IMR-90 (cell line): Measurements from ENCODE around the gene SGMS1. TPM values are rescaled to one million over a fixed set of nuclear protein-coding genes. Genes with fewer than 3 reads are reported as not detected.

Source experiments
- ATAC-seq: fragments of 200-7000 bp; cut with Tn5 transposase; 2 replicates; pipeline ENCODE4 v1.9.1; 2020; ENCODE audit warnings: low read depth, mild to moderate bottlenecking, moderate library complexity
- BruUV-seq: library from RNA; stranded (reverse); fragments of 400-500 nt; replicated peaks from 2 replicates; lab custom pipeline; 2021; lab: Mats Ljungman, UMichigan
- CTCF ChIA-PET: fragments of 300-600 bp; formaldehyde crosslinking; extraction: SDS; loops from one replicate; lab custom pipeline; 2021; ENCODE audit warnings: antibody characterized with exemption; lab: Yijun Ruan, JAX
- POLR2A ChIA-PET: fragments of 300-600 bp; sonication (Branson Sonifier 250); formaldehyde crosslinking; loops from one replicate; lab custom pipeline; 2022; ENCODE audit warnings: antibody characterized with exemption; ENCODE audit not compliant: unreplicated experiment; lab: Charles Lee
- DNase-seq: peaks from one replicate; pipeline ENCODE4 v3.0.0; 2013
- H2AFZ ChIP-seq: replicated peaks from 2 replicates; pipeline ENCODE3; 2013; ENCODE audit warnings: low read length, mild to moderate bottlenecking; ENCODE audit not compliant: poor library complexity
- H2AK5ac ChIP-seq: 2 replicates; pipeline ENCODE4 v1.6.1; 2013; ENCODE audit warnings: low read depth, low read length, inconsistent platforms
- H2AK9ac ChIP-seq: replicated peaks from 2 replicates; pipeline ENCODE3; 2013; ENCODE audit warnings: mild to moderate bottlenecking, low read depth, low read length, moderate library complexity; ENCODE audit not compliant: poor library complexity
- H2BK120ac ChIP-seq: 2 replicates; pipeline ENCODE4 v1.6.1; 2013; ENCODE audit warnings: low read depth, low read length, inconsistent platforms
- H2BK15ac ChIP-seq: 3 replicates; pipeline ENCODE4 v1.6.1; 2013; ENCODE audit warnings: low read depth, low read length, inconsistent platforms
- H2BK20ac ChIP-seq: 2 replicates; pipeline ENCODE4 v1.6.1; 2013; ENCODE audit warnings: low read depth, mild to moderate bottlenecking, inconsistent platforms, low read length, moderate library complexity
- H2BK5ac ChIP-seq: 2 replicates; pipeline ENCODE4 v1.6.1; 2013; ENCODE audit warnings: mild to moderate bottlenecking, low read depth, low read length, inconsistent platforms; ENCODE audit not compliant: poor library complexity, severe bottlenecking
- H3K14ac ChIP-seq: replicated peaks from 2 replicates; pipeline ENCODE4 v1.6.1; 2013; ENCODE audit warnings: low read depth, low read length, inconsistent platforms
- H3K18ac ChIP-seq: 2 replicates; pipeline ENCODE4 v1.6.1; 2013; ENCODE audit warnings: low read depth, low read length, control low read depth
- H3K23ac ChIP-seq: 2 replicates; pipeline ENCODE4 v1.6.1; 2013; ENCODE audit warnings: low read depth, low read length, inconsistent platforms
- H3K27ac ChIP-seq: 2 replicates; pipeline ENCODE4 v1.5.1; 2013; ENCODE audit warnings: mild to moderate bottlenecking, control low read depth, low read length; ENCODE audit not compliant: insufficient read depth
- H3K27me3 ChIP-seq: 2 replicates; pipeline ENCODE4 v1.6.1; 2013; ENCODE audit warnings: low read length; ENCODE audit not compliant: control insufficient read depth, insufficient read depth
- H3K36me3 ChIP-seq: 2 replicates; pipeline ENCODE4 v1.6.1; 2013; ENCODE audit warnings: low read length, mixed read lengths; ENCODE audit not compliant: control insufficient read depth, insufficient read depth
- H3K4ac ChIP-seq: 2 replicates; pipeline ENCODE4 v1.6.1; 2013; ENCODE audit warnings: low read depth, low read length, inconsistent platforms
- H3K4me1 ChIP-seq: 2 replicates; pipeline ENCODE4 v1.6.1; 2013; ENCODE audit warnings: low read length, mixed read lengths; ENCODE audit not compliant: control insufficient read depth, insufficient read depth
- H3K4me2 ChIP-seq: 2 replicates; pipeline ENCODE4 v1.6.1; 2013; ENCODE audit warnings: low read depth, mild to moderate bottlenecking, control low read depth, low read length, moderate library complexity
- H3K4me3 ChIP-seq: 2 replicates; pipeline ENCODE4 v1.5.1; 2013; ENCODE audit warnings: low read depth, mild to moderate bottlenecking, control low read depth, low read length, moderate library complexity; ENCODE audit not compliant: insufficient read depth
- H3K56ac ChIP-seq: 2 replicates; pipeline ENCODE4 v1.6.1; 2013; ENCODE audit warnings: low read length, inconsistent platforms; ENCODE audit not compliant: insufficient read depth; ENCODE audit errors: extremely low read depth
- H3K79me1 ChIP-seq, 2 experiments: 2 replicates each; pipeline ENCODE4 v1.6.1; 2013; ENCODE audit warnings: low read length in 2 of 2, inconsistent platforms in 1 of 2, low read depth in 1 of 2
- H3K9ac ChIP-seq: 2 replicates; pipeline ENCODE4 v1.6.1; 2013; ENCODE audit warnings: low read depth, low read length, control low read depth
- H3K9me1 ChIP-seq: 2 replicates; pipeline ENCODE4 v1.6.1; 2013; ENCODE audit warnings: low read length, inconsistent platforms; ENCODE audit not compliant: insufficient read depth
- H3K9me3 ChIP-seq: 2 replicates; pipeline ENCODE4 v1.6.1; 2013; ENCODE audit warnings: low read length; ENCODE audit not compliant: control insufficient read depth, insufficient read depth
- H4K20me1 ChIP-seq: 2 replicates; pipeline ENCODE4 v1.6.1; 2013; ENCODE audit warnings: low read length, inconsistent platforms; ENCODE audit not compliant: insufficient read depth
- H4K5ac ChIP-seq: 2 replicates; pipeline ENCODE4 v1.6.1; 2013; ENCODE audit warnings: mild to moderate bottlenecking, low read depth, low read length, control low read depth
- H4K8ac ChIP-seq, 2 experiments: 2 replicates each; pipeline ENCODE4 v1.6.1; 2013; ENCODE audit warnings: low read depth in 2 of 2, low read length in 2 of 2, control low read depth in 1 of 2, inconsistent platforms in 1 of 2
- H4K91ac ChIP-seq: 2 replicates; pipeline ENCODE4 v1.6.1; 2013; ENCODE audit warnings: low read depth, low read length, inconsistent platforms; ENCODE audit not compliant: insufficient read depth
- BHLHE40 ChIP-seq: fragments of 150-350 bp; IDR thresholded peaks from 2 replicates; pipeline ENCODE4 v1.6.1; 2016; ENCODE audit warnings: mild to moderate bottlenecking, low read depth, low read length
- CEBPB ChIP-seq: IDR thresholded peaks from 2 replicates; pipeline ENCODE4 v1.6.1; 2012; ENCODE audit warnings: low read depth, low read length, improper control_type of control experiment
- CHD1 ChIP-seq: IDR thresholded peaks from 2 replicates; pipeline ENCODE4 v1.6.1; 2012; ENCODE audit warnings: low read depth, low read length, improper control_type of control experiment
- FOS ChIP-seq: fragments of 150-350 bp; IDR thresholded peaks from 2 replicates; pipeline ENCODE4 v1.6.1; 2016; ENCODE audit warnings: low read depth, low read length
- MAFK ChIP-seq: IDR thresholded peaks from 2 replicates; pipeline ENCODE4 v1.6.1; 2012; ENCODE audit warnings: low read depth, low read length, improper control_type of control experiment
- MXI1 ChIP-seq: IDR thresholded peaks from 2 replicates; pipeline ENCODE4 v1.6.1; 2012; ENCODE audit warnings: low read depth, mild to moderate bottlenecking, low read length, moderate library complexity, borderline replicate concordance
- NFE2L2 ChIP-seq: fragments of 150-350 bp; IDR thresholded peaks from 2 replicates; pipeline ENCODE4 v1.6.1; 2016; ENCODE audit warnings: low read depth, mild to moderate bottlenecking, low read length
- POLR2A ChIP-seq: IDR thresholded peaks from 2 replicates; pipeline ENCODE4 v1.6.1; 2012; ENCODE audit warnings: mild to moderate bottlenecking, low read depth, low read length
- RAD21 ChIP-seq: IDR thresholded peaks from 2 replicates; pipeline ENCODE4 v1.6.1; 2012; ENCODE audit warnings: low read length, improper control_type of control experiment
- RCOR1 ChIP-seq: IDR thresholded peaks from 2 replicates; pipeline ENCODE4 v1.6.1; 2012; ENCODE audit warnings: mild to moderate bottlenecking, low read length, improper control_type of control experiment; ENCODE audit not compliant: insufficient replicate concordance
- RFX5 ChIP-seq: IDR thresholded peaks from 2 replicates; pipeline ENCODE4 v1.8.0; 2012; ENCODE audit warnings: low read depth, mild to moderate bottlenecking, low read length, moderate library complexity
- SMC3 ChIP-seq: fragments of 150-350 bp; IDR thresholded peaks from 2 replicates; pipeline ENCODE4 v1.6.1; 2016; ENCODE audit warnings: low read depth, mild to moderate bottlenecking, antibody characterized with exemption, low read length, moderate library complexity
- USF2 ChIP-seq: fragments of 150-350 bp; IDR thresholded peaks from 2 replicates; pipeline ENCODE4 v1.6.1; 2017; ENCODE audit warnings: mild to moderate bottlenecking, antibody characterized with exemption, low read length, low read depth
- WGBS, 2 experiments: methylation state at CpG; one replicate each; pipeline versions ENCODE4 v1.1.5 to v1.1.7; 2013; ENCODE audit warnings: missing lambda C conversion rate in 2 of 2; ENCODE audit not compliant: insufficient read length in 1 of 2; ENCODE audit errors: extremely low coverage in 2 of 2; 5-methylcytosine and 5-hydroxymethylcytosine counted together
- dilution Hi-C: fragments of 300-500 bp; cut with HindIII; formaldehyde crosslinking; loops from one replicate; pipeline ENCODE4 v1.14.3; 2018; ENCODE audit warnings: low sequenced_read_pairs; ENCODE audit not compliant: unreplicated experiment
- in situ Hi-C: fragments of 300-500 bp; cut with MboI; formaldehyde crosslinking; loops from 3 replicates; pipeline ENCODE4 v1.14.3; 2019; ENCODE audit warnings: low sequenced_read_pairs, inconsistent platforms, mixed read lengths
- intact Hi-C: fragments of 100-400 bp; cut with micrococcal nuclease; formaldehyde crosslinking; loops from 2 replicates; pipeline ENCODE4 v1.10.0; 2022
- polyA plus RNA-seq, 3 experiments: library from polyadenylated mRNA; depleted of rRNA; stranded (reverse); fragments of >200 nt; gene quantifications; 2 replicates each; pipeline ENCODE4 v1.2.3, GENCODE V29; 2012; ENCODE audit warnings: low replicate concordance in 1 of 3
- total RNA-seq: library from RNA; depleted of rRNA; stranded (reverse); fragments of >200 nt; gene quantifications from 2 replicates; pipeline ENCODE4 v1.2.3, GENCODE V29; 2012
- TF ChIP-seq, protein P1 (sequence below): conservative IDR thresholded peaks from 2 replicates; pipeline ENCODE4 v1.5.1; 2012; ENCODE audit warnings: mild to moderate bottlenecking, low read depth, low read length, improper control_type of control experiment
- TF ChIP-seq, protein P2 (sequence below): fragments of 150-350 bp; IDR thresholded peaks from 2 replicates; pipeline ENCODE4 v1.6.1; 2016; ENCODE audit warnings: low read depth, mild to moderate bottlenecking, low read length, moderate library complexity, borderline replicate concordance

Gene SGMS1
- total and polyA plus RNA-seq, 2 of the 4 experiments (the other 2 are of a cell fraction), result 9.8 to 30.8 TPM

DNA sequence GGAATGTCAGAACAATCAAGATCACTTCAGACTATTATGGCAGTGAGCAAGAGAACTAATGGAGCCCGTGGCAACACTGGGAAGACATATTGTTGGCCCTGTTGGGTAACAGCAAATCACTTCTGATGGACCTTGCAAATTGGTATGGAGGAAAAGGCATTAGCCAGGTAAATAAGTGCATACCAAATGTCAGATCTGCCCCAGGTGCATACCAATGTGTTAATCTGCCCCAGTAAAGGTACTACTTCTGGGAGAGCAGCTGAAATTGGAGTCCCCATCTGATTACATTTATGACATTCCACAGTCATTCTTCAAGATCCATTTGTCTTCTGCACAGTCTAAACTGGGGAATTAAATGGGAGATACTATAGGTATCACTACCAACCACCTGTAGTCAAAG is 3.7 kb upstream of the SGMS1 start:
- no peaks in the 10 kb centered on the region for H3K9me3 ChIP-seq
- no peak overlapping the region for H3K18ac ChIP-seq
- no peaks in the 10 kb centered on the region for H3K36me3 ChIP-seq
- no peak overlapping the region for H2BK5ac ChIP-seq
- peaks cover 0 to 12% of the 10 kb centered on the region in 2 experiments; a peak in 2 of 4 replicates for H3K79me1 ChIP-seq
- intact Hi-C loops (loop anchor here (10.0 kb wide), 1 partner anchor 403 kb away; no protein-coding TSS in a partner anchor), dilution Hi-C loops (no loop called here), in situ Hi-C loops (no loop called here)
- no peak overlapping the region for H2BK120ac ChIP-seq
- no peak for ATAC-seq
- H2AK9ac ChIP-seq, result no peak overlapping the region
- H2AFZ ChIP-seq, result no peak overlapping the region
- H3K4me2 ChIP-seq, result no peak overlapping the region
- H3K23ac ChIP-seq, result no peak overlapping the region
- no peak overlapping the region for H2BK20ac ChIP-seq
- no peak overlapping the region for H3K56ac ChIP-seq
- H2BK15ac ChIP-seq, result no peak overlapping the region
- no peaks in the 10 kb centered on the region for H4K20me1 ChIP-seq
- H3K4me3 ChIP-seq, result no peak overlapping the region
- ChIA-PET POLR2A (no interaction called here), CTCF (no interaction called here)
- H4K5ac ChIP-seq, result no peak overlapping the region
- DNase-seq, result no peak
- WGBS, 2 experiments, result no CpG with 5 or more reads among the region's 1 CpG
- no peak overlapping the region for H4K8ac ChIP-seq
- no TSS peak for BruUV-seq
- H4K91ac ChIP-seq, result no peak overlapping the region
- TF ChIP-seq POLR2A, result no peak
- TF ChIP-seq, protein P1, sequence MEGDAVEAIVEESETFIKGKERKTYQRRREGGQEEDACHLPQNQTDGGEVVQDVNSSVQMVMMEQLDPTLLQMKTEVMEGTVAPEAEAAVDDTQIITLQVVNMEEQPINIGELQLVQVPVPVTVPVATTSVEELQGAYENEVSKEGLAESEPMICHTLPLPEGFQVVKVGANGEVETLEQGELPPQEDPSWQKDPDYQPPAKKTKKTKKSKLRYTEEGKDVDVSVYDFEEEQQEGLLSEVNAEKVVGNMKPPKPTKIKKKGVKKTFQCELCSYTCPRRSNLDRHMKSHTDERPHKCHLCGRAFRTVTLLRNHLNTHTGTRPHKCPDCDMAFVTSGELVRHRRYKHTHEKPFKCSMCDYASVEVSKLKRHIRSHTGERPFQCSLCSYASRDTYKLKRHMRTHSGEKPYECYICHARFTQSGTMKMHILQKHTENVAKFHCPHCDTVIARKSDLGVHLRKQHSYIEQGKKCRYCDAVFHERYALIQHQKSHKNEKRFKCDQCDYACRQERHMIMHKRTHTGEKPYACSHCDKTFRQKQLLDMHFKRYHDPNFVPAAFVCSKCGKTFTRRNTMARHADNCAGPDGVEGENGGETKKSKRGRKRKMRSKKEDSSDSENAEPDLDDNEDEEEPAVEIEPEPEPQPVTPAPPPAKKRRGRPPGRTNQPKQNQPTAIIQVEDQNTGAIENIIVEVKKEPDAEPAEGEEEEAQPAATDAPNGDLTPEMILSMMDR, result no peak
- no peak for TF ChIP-seq MXI1
- TF ChIP-seq, protein P2, sequence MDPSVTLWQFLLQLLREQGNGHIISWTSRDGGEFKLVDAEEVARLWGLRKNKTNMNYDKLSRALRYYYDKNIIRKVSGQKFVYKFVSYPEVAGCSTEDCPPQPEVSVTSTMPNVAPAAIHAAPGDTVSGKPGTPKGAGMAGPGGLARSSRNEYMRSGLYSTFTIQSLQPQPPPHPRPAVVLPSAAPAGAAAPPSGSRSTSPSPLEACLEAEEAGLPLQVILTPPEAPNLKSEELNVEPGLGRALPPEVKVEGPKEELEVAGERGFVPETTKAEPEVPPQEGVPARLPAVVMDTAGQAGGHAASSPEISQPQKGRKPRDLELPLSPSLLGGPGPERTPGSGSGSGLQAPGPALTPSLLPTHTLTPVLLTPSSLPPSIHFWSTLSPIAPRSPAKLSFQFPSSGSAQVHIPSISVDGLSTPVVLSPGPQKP, result no peak
- no peak for TF ChIP-seq MAFK
- TF ChIP-seq SMC3, result no peak
- no peak for TF ChIP-seq CHD1
- TF ChIP-seq BHLHE40, result no peak
- TF ChIP-seq USF2, result no peak
- TF ChIP-seq NFE2L2, result no peak
- no peak for TF ChIP-seq CEBPB
- no peak for TF ChIP-seq RFX5
- TF ChIP-seq RAD21, result no peak
- no peak for TF ChIP-seq RCOR1
- TF ChIP-seq FOS, result no peak
- no peak overlapping the region for H3K9ac ChIP-seq
- H3K27ac ChIP-seq, result no peak overlapping the region
- H3K9me1 ChIP-seq, result no peaks in the 10 kb centered on the region
- no peak overlapping the region for H2AK5ac ChIP-seq
- H3K4me1 ChIP-seq, result no peaks in the 10 kb centered on the region
- H3K14ac ChIP-seq, result no peak overlapping the region
- H3K4ac ChIP-seq, result no peak overlapping the region
- H3K27me3 ChIP-seq, result no peaks in the 10 kb centered on the region
